NCI-H345 (cell line): ENCODE data around the gene NUDT21.

Experiments
- DNase-seq: peaks from one replicate; lab custom pipeline; 2025; lab: John Stamatoyannopoulos, UW

NUDT21 gene

GRCh38 chr16:56462064-56462796 lies 11.1 kb upstream of the NUDT21 start:
- DNase-seq, result no peak

GRCh38 chr16:56460101-56460500 lies 9.0 kb upstream of the NUDT21 start:
- no peak for DNase-seq

GRCh38 chr16:56457927-56458470 lies 6.9 kb upstream of the NUDT21 start:
- no peak for DNase-seq

GRCh38 chr16:56451753-56452689 lies 889 bp upstream of the NUDT21 start:
- DNase-seq, result no peak

GRCh38 chr16:56450275-56450985 lies 702 bp downstream of the NUDT21 start:
- no peak for DNase-seq

GRCh38 chr16:56448005-56448404 lies 3.1 kb downstream of the NUDT21 start:
- DNase-seq, result no peak

GRCh38 chr16:56447286-56447685 lies 3.8 kb downstream of the NUDT21 start:
- DNase-seq, result no peak

GRCh38 chr16:56438038-56438437 lies 13.1 kb downstream of the NUDT21 start:
- no peak for DNase-seq

GRCh38 chr16:56436258-56436657 lies 14.9 kb downstream of the NUDT21 start:
- no peak for DNase-seq

- no peak for DNase-seq
These were observed 23.0 kb downstream of the NUDT21 start for GRCh38 chr16:56428091-56428490.

- no peak for DNase-seq
These were observed 24.5 kb downstream of the NUDT21 start for GRCh38 chr16:56426585-56426984.

GRCh38 chr16:56425439-56425832 lies 25.7 kb downstream of the NUDT21 start, which contains the start of gene AMFR:
Gene AMFR (minus strand): TSS chr16:56425545. CDS start chr16:56425327, 218 bp downstream.
- DNase-seq, result peak; percentile 67

- peak; percentile 24 for DNase-seq
These were observed 26.2 kb downstream of the NUDT21 start for GRCh38 chr16:56424791-56425438.

GRCh38 chr16:56424404-56424764 lies 26.7 kb downstream of the NUDT21 start:
- DNase-seq, result no peak

GRCh38 chr16:56423584-56424403 lies 27.3 kb downstream of the NUDT21 start:
- no peak for DNase-seq

GRCh38 chr16:56422896-56423441 lies 28.2 kb downstream of the NUDT21 start:
- DNase-seq, result no peak

GRCh38 chr16:56421976-56422669 lies 29.0 kb downstream of the NUDT21 start:
- DNase-seq, result no peak

GRCh38 chr16:56421313-56421712 lies 29.8 kb downstream of the NUDT21 start:
- DNase-seq, result no peak

GRCh38 chr16:56420613-56421012 lies 30.5 kb downstream of the NUDT21 start:
- no peak for DNase-seq
